H1 (cell line): ENCODE measurements around the gene HMMR. TPM values are rescaled to one million over a fixed set of nuclear protein-coding genes. Genes with fewer than 3 reads are reported as not detected.

Source experiments
- CTCF ChIA-PET: fragments of 300-600 bp; sonication (Branson Sonifier 250); formaldehyde crosslinking; loops from one replicate; lab custom pipeline; 2021; ENCODE audit not compliant: partially characterized antibody; lab: Charles Lee
- POLR2A ChIA-PET: fragments of 300-600 bp; sonication (Branson Sonifier 250); formaldehyde crosslinking; loops from one replicate; lab custom pipeline; 2021; ENCODE audit warnings: inconsistent platforms; ENCODE audit not compliant: partially characterized antibody; lab: Charles Lee
- DNase-seq, 2 experiments: peaks; one replicate each; pipeline versions ENCODE4 v3.0.0 to v3.0.0-alpha.2; 2010 to 2022; ENCODE audit warnings: low spot score in 2 of 2, low read depth in 1 of 2, mixed read lengths in 1 of 2
- FAIRE-seq: peaks from 2 replicates; lab custom pipeline; 2011; peaks lifted over from hg19 to GRCh38; lab: Jason Lieb, UNC
- H2AFZ ChIP-seq: 2 replicates; pipeline ENCODE4 v1.8.1; 2012; ENCODE audit warnings: low read length, inconsistent platforms
- H2AK5ac ChIP-seq: 2 replicates; pipeline ENCODE4 v1.6.1; 2013; ENCODE audit warnings: low read depth, low read length
- H2BK120ac ChIP-seq: replicated peaks from 2 replicates; pipeline ENCODE3; 2013; ENCODE audit warnings: low read depth, low read length, inconsistent platforms
- H2BK12ac ChIP-seq: 2 replicates; pipeline ENCODE4 v1.6.1; 2013; ENCODE audit warnings: low read depth, low read length
- H2BK15ac ChIP-seq: 2 replicates; pipeline ENCODE4 v1.6.1; 2013; ENCODE audit warnings: low read length
- H2BK20ac ChIP-seq: 2 replicates; pipeline ENCODE4 v1.6.1; 2013; ENCODE audit warnings: low read length
- H2BK5ac ChIP-seq: 2 replicates; pipeline ENCODE4 v1.6.1; 2013; ENCODE audit warnings: low read depth, low read length
- H3K14ac ChIP-seq: 2 replicates; pipeline ENCODE4 v1.6.1; 2013; ENCODE audit warnings: inconsistent platforms; ENCODE audit not compliant: insufficient read length
- H3K18ac ChIP-seq: 2 replicates; pipeline ENCODE4 v1.6.1; 2013; ENCODE audit warnings: low read length; ENCODE audit errors: extremely low read depth
- H3K23ac ChIP-seq: 2 replicates; pipeline ENCODE4 v1.6.1; 2013; ENCODE audit warnings: inconsistent platforms; ENCODE audit not compliant: insufficient read length
- H3K23me2 ChIP-seq: 2 replicates; pipeline ENCODE4 v1.6.1; 2013; ENCODE audit warnings: low read depth, low read length
- H3K27ac ChIP-seq: 2 replicates; pipeline ENCODE4 v1.6.1; 2011; ENCODE audit warnings: low read depth, low read length, inconsistent platforms
- H3K27me3 ChIP-seq, 4 experiments: replicated peaks in 1 of 4; 1 replicate in 1 of 4; 2 replicates in 3 of 4; pipeline versions ENCODE4 v1.6.1 to v1.8.1; 2011 to 2013; ENCODE audit warnings: low read length in 3 of 4, mild to moderate bottlenecking in 3 of 4, inconsistent platforms in 2 of 4, mixed read lengths in 2 of 4, moderate library complexity in 1 of 4; ENCODE audit not compliant: control insufficient read depth in 3 of 4, insufficient read depth in 3 of 4; ENCODE audit errors: extremely low read depth in 1 of 4
- H3K36me3 ChIP-seq, 4 experiments: 2 replicates each; pipeline versions ENCODE4 v1.6.1 to v1.8.1; 2011 to 2013; ENCODE audit warnings: mild to moderate bottlenecking in 4 of 4, low read length in 3 of 4, moderate library complexity in 2 of 4, control low read depth in 1 of 4, inconsistent platforms in 1 of 4; ENCODE audit not compliant: insufficient read depth in 4 of 4, control insufficient read depth in 2 of 4
- H3K4ac ChIP-seq: replicated peaks from 2 replicates; pipeline ENCODE3; 2013; ENCODE audit warnings: low read length, low read depth, mixed read lengths, inconsistent platforms; ENCODE audit not compliant: insufficient read length
- H3K4me1 ChIP-seq, 4 experiments: replicated peaks in 1 of 4; 1 replicate in 1 of 4; 2 replicates in 3 of 4; pipeline versions ENCODE4 v1.6.1 to v1.8.1; 2011 to 2013; ENCODE audit warnings: low read length in 3 of 4, inconsistent platforms in 2 of 4, mixed read lengths in 1 of 4; ENCODE audit not compliant: insufficient read depth in 4 of 4, control insufficient read depth in 3 of 4
- H3K4me2 ChIP-seq, 2 experiments: 2 replicates each; pipeline versions ENCODE4 v1.6.1 to v1.8.1; 2011 to 2013; ENCODE audit warnings: low read depth in 2 of 2, low read length in 2 of 2, control low read depth in 1 of 2, inconsistent platforms in 1 of 2, mild to moderate bottlenecking in 1 of 2; ENCODE audit not compliant: insufficient read depth in 1 of 2
- H3K4me3 ChIP-seq, 4 experiments: fragments of 200-600, 300-600 bp in 1 of 4; sonication (generic), shearing (Covaris generic), sonication (Bioruptor Twin) in 1 of 4; 2 replicates each; pipeline versions ENCODE4 v1.5.1 to v1.8.1; 2011 to 2016; ENCODE audit warnings: low read length in 4 of 4, low read depth in 3 of 4, control low read depth in 2 of 4, inconsistent platforms in 2 of 4, mild to moderate bottlenecking in 2 of 4, mixed read lengths in 1 of 4, moderate library complexity in 1 of 4; ENCODE audit not compliant: insufficient read depth in 2 of 4; ENCODE audit errors: extremely low read depth in 1 of 4
- H3K56ac ChIP-seq: replicated peaks from 2 replicates; pipeline ENCODE3; 2013; ENCODE audit warnings: low read depth, mild to moderate bottlenecking, mixed read lengths, low read length, inconsistent platforms; ENCODE audit not compliant: insufficient read length
- H3K79me1 ChIP-seq: 2 replicates; pipeline ENCODE4 v1.6.1; 2013; ENCODE audit warnings: low read depth, low read length, control low read depth
- H3K79me2 ChIP-seq, 2 experiments: 2 replicates each; pipeline versions ENCODE4 v1.6.1 to v1.8.1; 2012 to 2013; ENCODE audit warnings: low read length in 2 of 2, mild to moderate bottlenecking in 2 of 2, inconsistent platforms in 1 of 2; ENCODE audit not compliant: insufficient read depth in 2 of 2, control insufficient read depth in 1 of 2
- H3K9ac ChIP-seq, 4 experiments: replicated peaks in 1 of 4; 1 replicate in 1 of 4; 2 replicates in 3 of 4; pipeline versions ENCODE4 v1.6.1 to v1.8.1; 2011 to 2013; ENCODE audit warnings: low read depth in 3 of 4, low read length in 3 of 4, control low read depth in 2 of 4, mild to moderate bottlenecking in 2 of 4, moderate library complexity in 2 of 4, inconsistent platforms in 1 of 4; ENCODE audit errors: extremely low read depth in 1 of 4
- H3K9me3 ChIP-seq, 2 experiments: 2 replicates each; pipeline versions ENCODE4 v1.6.1 to v1.8.1; 2012 to 2013; ENCODE audit warnings: mild to moderate bottlenecking in 2 of 2, moderate library complexity in 2 of 2, control low read depth in 1 of 2, inconsistent platforms in 1 of 2, low read depth in 1 of 2, low read length in 1 of 2, mixed read lengths in 1 of 2; ENCODE audit not compliant: insufficient read depth in 2 of 2
- H4K20me1 ChIP-seq, 2 experiments: replicated peaks in 1 of 2; 2 replicates each; pipeline versions ENCODE3 to v1.8.1; 2011 to 2013; ENCODE audit warnings: inconsistent platforms in 2 of 2, low read length in 2 of 2, mild to moderate bottlenecking in 1 of 2; ENCODE audit not compliant: insufficient read depth in 2 of 2, control insufficient read depth in 1 of 2
- H4K5ac ChIP-seq: 2 replicates; pipeline ENCODE4 v1.6.1; 2013; ENCODE audit warnings: low read length, low read depth, mixed read lengths, inconsistent platforms; ENCODE audit not compliant: insufficient read length
- H4K8ac ChIP-seq: 2 replicates; pipeline ENCODE4 v1.8.0; 2013; ENCODE audit warnings: mild to moderate bottlenecking, moderate library complexity, low read length, inconsistent platforms; ENCODE audit not compliant: insufficient read depth; ENCODE audit errors: extremely low read depth
- H4K91ac ChIP-seq: replicated peaks from 2 replicates; pipeline ENCODE3; 2013; ENCODE audit warnings: low read length, mixed read lengths, inconsistent platforms; ENCODE audit not compliant: insufficient read length
- ASH2L ChIP-seq: fragments of 200-600, 300-600 bp; sonication (generic); IDR thresholded peaks from one replicate; pipeline ENCODE4 v1.7.1; 2017; ENCODE audit warnings: low read length
- EP300 ChIP-seq, 2 experiments: IDR thresholded peaks; 1 replicate in 1 of 2; 2 replicates in 1 of 2; pipeline ENCODE4 v1.6.1; 2011 to 2012; ENCODE audit warnings: low read depth in 2 of 2, low read length in 2 of 2, mild to moderate bottlenecking in 2 of 2, borderline replicate concordance in 1 of 2, inconsistent platforms in 1 of 2, moderate library complexity in 1 of 2
- POLR2A ChIP-seq, 2 experiments: IDR thresholded peaks; 1 replicate in 1 of 2; 2 replicates in 1 of 2; pipeline ENCODE4 v1.6.1; 2011; ENCODE audit warnings: low read depth in 2 of 2, low read length in 2 of 2, mild to moderate bottlenecking in 2 of 2; ENCODE audit errors: control extremely low read depth in 1 of 2
- POLR2AphosphoS5 ChIP-seq: IDR thresholded peaks from 2 replicates; pipeline ENCODE4 v1.6.1; 2011; ENCODE audit warnings: low read depth, low read length
- TAF1 ChIP-seq: IDR thresholded peaks from 2 replicates; pipeline ENCODE4 v1.6.1; 2011; ENCODE audit warnings: mild to moderate bottlenecking, low read depth, low read length
- USF2 ChIP-seq: IDR thresholded peaks from 2 replicates; pipeline ENCODE4 v1.6.1; 2011; ENCODE audit warnings: low read length, improper control_type of control experiment
- WGBS, 2 experiments: shearing (Covaris generic) in 1 of 2; methylation state at CpG; one replicate each; pipeline versions ENCODE4 v1.1.6 to v1.1.7; 2013 to 2015; ENCODE audit warnings: low lambda C conversion rate in 2 of 2, mixed read lengths in 2 of 2, inconsistent platforms in 1 of 2, low coverage in 1 of 2, missing lambda C conversion rate in 1 of 2; ENCODE audit not compliant: insufficient replicate concordance in 2 of 2, insufficient coverage in 1 of 2, insufficient read length in 1 of 2; ENCODE audit errors: extremely low coverage in 1 of 2, missing lambda C conversion rate in 1 of 2; 5-methylcytosine and 5-hydroxymethylcytosine counted together
- polyA plus RNA-seq, 7 experiments: library from polyadenylated mRNA; depleted of rRNA in 3 of 7; stranded (reverse) in 5 of 7; unstranded in 2 of 7; fragments of >200 nt in 5 of 7; fragments of 200-250 nt in 2 of 7; gene quantifications; 1 replicate in 5 of 7; 2 replicates in 1 of 7; 4 replicates in 1 of 7; pipeline versions ENCODE4 v1.2.1 to v1.2.3, GENCODE V29; 2011 to 2013; ENCODE audit warnings: missing spikeins in 2 of 7, mixed read lengths in 2 of 7
- total RNA-seq: library from RNA; stranded (reverse); fragmentation: NEBNext Ultra II Directional; extraction: Animal tissue kit (Norgen Biotek cat#: 25700); gene quantifications from 2 replicates; pipeline ENCODE4 v1.2.1, GENCODE V29; 2021
- TF ChIP-seq, protein P1 (sequence below), 3 experiments: IDR thresholded peaks; 1 replicate in 2 of 3; 2 replicates in 1 of 3; pipeline versions ENCODE4 v1.5.1 to v1.6.1; 2011; ENCODE audit warnings: low read length in 3 of 3, mild to moderate bottlenecking in 3 of 3, inconsistent platforms in 2 of 3, low read depth in 1 of 3, moderate library complexity in 1 of 3; ENCODE audit not compliant: insufficient read depth in 1 of 3; ENCODE audit errors: control extremely low read depth in 1 of 3

HMMR gene
- total and polyA plus RNA-seq, 2 of the 8 experiments (the other 6 are each of a cell fraction or from before 2014, with no cell fraction given) = 17.5 to 77.3 TPM

GRCh38 chr5:163437011-163437308 is 23.5 kb upstream of the HMMR start:
- H3K14ac ChIP-seq = no peak overlapping the region
- H3K79me1 ChIP-seq = no peaks in the 10 kb centered on the region
- H3K23me2 ChIP-seq = peaks cover 4% of the 10 kb centered on the region; the same call in 1 of the 2 replicates
- DNase-seq = no peak
- no peak overlapping the region for H3K4ac ChIP-seq
- H2BK20ac ChIP-seq = no peak overlapping the region
- no peaks in the 10 kb centered on the region for H3K9me3 ChIP-seq
- H2AFZ ChIP-seq = no peak overlapping the region
- no peak overlapping the region for H4K5ac ChIP-seq
- no peaks in the 10 kb centered on the region for H3K27me3 ChIP-seq
- H3K18ac ChIP-seq = no peak overlapping the region
- H4K20me1 ChIP-seq = peaks cover 7 to 14% of the 10 kb centered on the region in 2 experiments
- H2BK5ac ChIP-seq = no peak overlapping the region; the same call in 1 of the 2 replicates
- peaks cover 0 to 3% (median 1%) of the 10 kb centered on the region in 4 experiments; a peak in 3 of 7 replicates for H3K4me1 ChIP-seq
- no peak overlapping the region for H2BK12ac ChIP-seq
- H3K36me3 ChIP-seq = peaks cover 3 to 31% (median 20%) of the 10 kb centered on the region in 4 experiments; a peak in 7 of 8 replicates
- peak overlapping the region; percentile 9 to 92 (median 87); a peak in 5 of 8 replicates for H3K4me3 ChIP-seq
- H3K23ac ChIP-seq = no peak overlapping the region
- no peak overlapping the region for H3K56ac ChIP-seq
- H3K27ac ChIP-seq = no peak overlapping the region
- H3K9ac ChIP-seq = peak overlapping the region in 1 of 4 experiments; percentile 16; a peak in 1 of 7 replicates
- TF ChIP-seq POLR2A (IDR thresholded peaks at IDR 0.05; ENCODE audit: control extremely low read depth in 1 of 2, low read depth in 2 of 2, low read length in 2 of 2) = peak in 1 of 2 experiments; percentile 89; a peak in 2 of 3 replicates
- TF ChIP-seq USF2 = no peak
- TF ChIP-seq, protein P1, sequence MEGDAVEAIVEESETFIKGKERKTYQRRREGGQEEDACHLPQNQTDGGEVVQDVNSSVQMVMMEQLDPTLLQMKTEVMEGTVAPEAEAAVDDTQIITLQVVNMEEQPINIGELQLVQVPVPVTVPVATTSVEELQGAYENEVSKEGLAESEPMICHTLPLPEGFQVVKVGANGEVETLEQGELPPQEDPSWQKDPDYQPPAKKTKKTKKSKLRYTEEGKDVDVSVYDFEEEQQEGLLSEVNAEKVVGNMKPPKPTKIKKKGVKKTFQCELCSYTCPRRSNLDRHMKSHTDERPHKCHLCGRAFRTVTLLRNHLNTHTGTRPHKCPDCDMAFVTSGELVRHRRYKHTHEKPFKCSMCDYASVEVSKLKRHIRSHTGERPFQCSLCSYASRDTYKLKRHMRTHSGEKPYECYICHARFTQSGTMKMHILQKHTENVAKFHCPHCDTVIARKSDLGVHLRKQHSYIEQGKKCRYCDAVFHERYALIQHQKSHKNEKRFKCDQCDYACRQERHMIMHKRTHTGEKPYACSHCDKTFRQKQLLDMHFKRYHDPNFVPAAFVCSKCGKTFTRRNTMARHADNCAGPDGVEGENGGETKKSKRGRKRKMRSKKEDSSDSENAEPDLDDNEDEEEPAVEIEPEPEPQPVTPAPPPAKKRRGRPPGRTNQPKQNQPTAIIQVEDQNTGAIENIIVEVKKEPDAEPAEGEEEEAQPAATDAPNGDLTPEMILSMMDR (IDR thresholded peaks at IDR 0.05; ENCODE audit: control extremely low read depth in 1 of 3, insufficient read depth in 1 of 3, low read depth in 1 of 3, low read length in 3 of 3) = no peak
- peak; percentile 44 for TF ChIP-seq ASH2L
- peak; percentile 70 for TF ChIP-seq POLR2AphosphoS5
- peak; percentile 88; the same call in 1 of the 2 replicates for TF ChIP-seq TAF1
- TF ChIP-seq EP300 (IDR thresholded peaks at IDR 0.05; ENCODE audit: borderline replicate concordance in 1 of 2, low read depth in 2 of 2, low read length in 2 of 2) = no peak
- TF ChIP-seq, all 59 proteins: peak for 4
- WGBS, 2 experiments = 6% methylated on average over 6 of the region's 6 CpGs; no CpG with 5 or more reads in 1 of the 2 experiments
- ChIA-PET CTCF (interaction anchor here (0.5 to 1.9 kb wide), 2 partner anchors 28 to 257 kb away, joined by 4 to 6 read pairs; no protein-coding TSS in a partner anchor), POLR2A (interaction anchor here (1.2 to 9.0 kb wide), 7 partner anchors 14 to 79 kb away, joined by 4 to 189 read pairs (median 5); partner anchors contain the start of genes HMMR, MAT2B and NUDCD2)
- H4K91ac ChIP-seq = no peak overlapping the region
- no peak overlapping the region for H4K8ac ChIP-seq
- peak overlapping the region; percentile 65 to 85 for H3K4me2 ChIP-seq
- no peak overlapping the region for H2BK15ac ChIP-seq
- H2AK5ac ChIP-seq = no peak overlapping the region
- FAIRE-seq = no peak
- H3K79me2 ChIP-seq = peaks cover 20 to 48% of the 10 kb centered on the region in 2 experiments
- no peak overlapping the region for H2BK120ac ChIP-seq
